K562 (cell line): Measurements from ENCODE around the gene DNALI1.

Experiments used
- HNRNPLL ChIP-seq: fragments of 200-400 bp; formaldehyde crosslinking; IDR thresholded peaks from 2 replicates; pipeline ENCODE4 v1.6.1; 2017; ENCODE audit warnings: low read length, low read depth, mild to moderate bottlenecking; ENCODE audit not compliant: poor library complexity, severe bottlenecking
- MYC ChIP-seq, 2 experiments: fragments of 250-450 bp in 1 of 2; sonication (Bioruptor Pico) in 1 of 2; IDR thresholded peaks; 2 replicates each; pipeline versions ENCODE4 v1.5.1 to v1.6.1; 2012 to 2021; ENCODE audit warnings: low read depth in 2 of 2, borderline replicate concordance in 1 of 2, improper control_type of control experiment in 1 of 2, low read length in 1 of 2, mild to moderate bottlenecking in 1 of 2, moderate library complexity in 1 of 2
- NR1H2 ChIP-seq: sonication (generic); formaldehyde crosslinking; IDR thresholded peaks from 2 replicates; pipeline ENCODE4 v1.4.0; 2020; ENCODE audit warnings: mild to moderate bottlenecking, missing genetic modification reagents
- POLR2AphosphoS5 ChIP-seq: IDR thresholded peaks from 2 replicates; pipeline ENCODE4 v1.6.1; 2011; ENCODE audit warnings: mild to moderate bottlenecking, low read depth, low read length, moderate library complexity; ENCODE audit not compliant: control insufficient read depth, insufficient read depth
- REST ChIP-seq, 2 experiments: fragments of 450-650 bp; formaldehyde crosslinking in 1 of 2; IDR thresholded peaks; 2 replicates each; pipeline versions ENCODE4 v1.4.0 to v1.6.1; 2014 to 2020; ENCODE audit warnings: mild to moderate bottlenecking in 2 of 2, borderline replicate concordance in 1 of 2, low read depth in 1 of 2
- RFX5 ChIP-seq: IDR thresholded peaks from 2 replicates; pipeline ENCODE4 v1.6.1; 2011; ENCODE audit warnings: low read depth, mild to moderate bottlenecking, improper control_type of control experiment, low read length
- SPI1 ChIP-seq: IDR thresholded peaks from 2 replicates; pipeline ENCODE4 v1.6.1; 2011; ENCODE audit warnings: low read depth, low read length, control low read depth, borderline replicate concordance
- ZNF282 ChIP-seq: sonication (generic); formaldehyde crosslinking; IDR thresholded peaks from 2 replicates; pipeline ENCODE4 v1.8.1; 2023; ENCODE audit warnings: missing genetic modification reagents

- TF ChIP-seq REST (IDR thresholded peaks at IDR 0.05; ENCODE audit: borderline replicate concordance), result no peak
- no peak for TF ChIP-seq REST (CRISPR knock-in tag; IDR thresholded peaks at IDR 0.05; ENCODE audit: low read depth)
- TF ChIP-seq ZNF282, result no peak
- TF ChIP-seq SPI1, result no peak
- TF ChIP-seq POLR2AphosphoS5, result no peak
- no peak for TF ChIP-seq NR1H2 (CRISPR knock-in tag)
- TF ChIP-seq MYC (IDR thresholded peaks at IDR 0.05; ENCODE audit: low read depth, low read length), result no peak
- TF ChIP-seq MYC (CRISPR knock-in tag; IDR thresholded peaks at IDR 0.05; ENCODE audit: borderline replicate concordance, low read depth), result no peak
- no peak for TF ChIP-seq HNRNPLL
- TF ChIP-seq RFX5, result no peak
Observed at GRCh38 chr1:37553598-37553926, 3.2 kb upstream of the DNALI1 start.
